Measurements from ENCODE around the gene SAXO1. TPM values are rescaled to one million over a fixed set of nuclear protein-coding genes. Genes with fewer than 3 reads are reported as not detected.

The SAXO1 gene
- polyA plus RNA-seq, 1 experiment = 0.01 TPM

- DNase-seq (ENCODE audit: low read depth, low spot score) = no peak
- ChIA-PET POLR2A (no interaction called here), CTCF (no interaction called here)
- Histone ChIP-seq H3K27ac (ENCODE audit: low read depth, low read length) (no peak overlapping the region), H3K9me3 (ENCODE audit: control insufficient read depth, insufficient read depth, low read length) (no peaks in the 10 kb centered on the region), H3K27me3 (ENCODE audit: control insufficient read depth, insufficient read depth, low read length) (no peaks in the 10 kb centered on the region), H3K4me3 (ENCODE audit: low read depth, low read length) (no peak overlapping the region)
- TF ChIP-seq, protein P1, sequence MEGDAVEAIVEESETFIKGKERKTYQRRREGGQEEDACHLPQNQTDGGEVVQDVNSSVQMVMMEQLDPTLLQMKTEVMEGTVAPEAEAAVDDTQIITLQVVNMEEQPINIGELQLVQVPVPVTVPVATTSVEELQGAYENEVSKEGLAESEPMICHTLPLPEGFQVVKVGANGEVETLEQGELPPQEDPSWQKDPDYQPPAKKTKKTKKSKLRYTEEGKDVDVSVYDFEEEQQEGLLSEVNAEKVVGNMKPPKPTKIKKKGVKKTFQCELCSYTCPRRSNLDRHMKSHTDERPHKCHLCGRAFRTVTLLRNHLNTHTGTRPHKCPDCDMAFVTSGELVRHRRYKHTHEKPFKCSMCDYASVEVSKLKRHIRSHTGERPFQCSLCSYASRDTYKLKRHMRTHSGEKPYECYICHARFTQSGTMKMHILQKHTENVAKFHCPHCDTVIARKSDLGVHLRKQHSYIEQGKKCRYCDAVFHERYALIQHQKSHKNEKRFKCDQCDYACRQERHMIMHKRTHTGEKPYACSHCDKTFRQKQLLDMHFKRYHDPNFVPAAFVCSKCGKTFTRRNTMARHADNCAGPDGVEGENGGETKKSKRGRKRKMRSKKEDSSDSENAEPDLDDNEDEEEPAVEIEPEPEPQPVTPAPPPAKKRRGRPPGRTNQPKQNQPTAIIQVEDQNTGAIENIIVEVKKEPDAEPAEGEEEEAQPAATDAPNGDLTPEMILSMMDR (IDR thresholded peaks at IDR 0.05; ENCODE audit: low read depth, low read length) = no peak
These were observed 123.6 kb downstream of the SAXO1 start for GRCh38 chr9:18909140-18910018.

DNA sequence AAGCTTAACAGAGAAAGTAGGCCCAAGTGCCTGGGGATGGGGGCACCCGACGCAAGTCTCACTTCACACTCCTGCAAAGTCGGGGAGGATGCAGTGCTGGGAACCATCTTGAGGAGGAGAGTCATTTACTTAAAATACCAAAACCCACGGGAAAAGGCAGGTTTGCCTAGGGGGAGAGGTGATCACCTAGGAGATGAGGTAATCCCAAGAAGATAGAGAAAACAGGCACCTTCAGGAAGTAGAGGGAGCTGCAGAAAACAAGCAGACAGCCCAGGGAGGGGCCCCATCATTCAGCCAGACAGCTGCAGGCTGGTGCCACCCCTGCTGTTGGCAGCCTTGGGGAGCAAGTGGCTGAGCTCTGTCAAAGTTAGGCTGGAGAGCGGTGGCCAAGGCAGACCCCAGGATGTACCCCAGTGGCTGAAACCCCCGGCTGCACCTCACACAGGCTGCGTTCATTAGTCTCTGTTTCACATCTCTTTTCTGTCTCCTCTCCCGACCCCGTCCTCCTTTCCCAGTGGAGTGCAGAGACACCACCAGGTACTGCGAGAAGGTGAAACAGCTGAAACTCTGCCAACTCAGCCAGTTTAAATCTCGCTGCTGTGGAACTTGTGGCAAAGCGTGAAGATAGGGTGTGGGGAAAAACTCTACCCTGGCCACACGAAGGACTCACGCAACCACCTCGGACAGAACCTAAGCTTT is 124.9 kb downstream of the SAXO1 start:
- Histone ChIP-seq H3K27ac (ENCODE audit: low read depth, low read length) (no peak overlapping the region), H3K9me3 (ENCODE audit: control insufficient read depth, insufficient read depth, low read length) (no peaks in the 10 kb centered on the region), H3K27me3 (ENCODE audit: control insufficient read depth, insufficient read depth, low read length) (no peaks in the 10 kb centered on the region), H3K4me3 (ENCODE audit: low read depth, low read length) (no peak overlapping the region)
- TF ChIP-seq, protein P1 (IDR thresholded peaks at IDR 0.05; ENCODE audit: low read depth, low read length) = no peak
- ChIA-PET CTCF (no interaction called here), POLR2A (no interaction called here)
- no peak for DNase-seq (ENCODE audit: low read depth, low spot score)

- POLR2A ChIA-PET = no interaction called here
- Histone ChIP-seq H3K9me3 (ENCODE audit: control insufficient read depth, insufficient read depth, low read length) (no peaks in the 10 kb centered on the region), H3K4me3 (ENCODE audit: low read depth, low read length) (no peak overlapping the region), H3K27me3 (ENCODE audit: control insufficient read depth, insufficient read depth, low read length) (no peaks in the 10 kb centered on the region), H3K27ac (ENCODE audit: low read depth, low read length) (no peak overlapping the region)
- TF ChIP-seq, protein P1 (IDR thresholded peaks at IDR 0.05; ENCODE audit: low read depth, low read length) = no peak
- no peak for DNase-seq (ENCODE audit: low read depth, low spot score)
- CTCF ChIA-PET = no interaction called here
These were observed 126.2 kb downstream of the SAXO1 start for GRCh38 chr9:18906656-18907395.

- Histone ChIP-seq H3K27me3 (ENCODE audit: control insufficient read depth, insufficient read depth, low read length) (no peaks in the 10 kb centered on the region), H3K9me3 (ENCODE audit: control insufficient read depth, insufficient read depth, low read length) (no peaks in the 10 kb centered on the region), H3K27ac (ENCODE audit: low read depth, low read length) (no peak overlapping the region), H3K4me3 (ENCODE audit: low read depth, low read length) (no peak overlapping the region)
- ChIA-PET POLR2A (no interaction called here), CTCF (no interaction called here)
- no peak for DNase-seq (ENCODE audit: low read depth, low spot score)
- TF ChIP-seq, protein P1 (IDR thresholded peaks at IDR 0.05; ENCODE audit: low read depth, low read length) = no peak
These were observed 127.0 kb downstream of the SAXO1 start for GRCh38 chr9:18905883-18906629.
